IPS-15b (cell line): ENCODE results near the gene DLGAP5.

ENCODE experiments used
- H3K27me3 ChIP-seq: one replicate; pipeline ENCODE4 v1.6.1; 2013; ENCODE audit warnings: low read length; ENCODE audit not compliant: control insufficient read depth, insufficient read depth
- H3K36me3 ChIP-seq: one replicate; pipeline ENCODE4 v1.6.1; 2013; ENCODE audit warnings: low read length; ENCODE audit not compliant: control insufficient read depth, insufficient read depth
- H3K4me1 ChIP-seq: one replicate; pipeline ENCODE4 v1.6.1; 2013; ENCODE audit warnings: mild to moderate bottlenecking, low read length; ENCODE audit not compliant: control insufficient read depth, insufficient read depth
- H3K4me3 ChIP-seq: one replicate; pipeline ENCODE4 v1.5.1; 2013; ENCODE audit warnings: low read depth, low read length
- H3K9ac ChIP-seq: one replicate; pipeline ENCODE4 v1.6.1; 2013; ENCODE audit warnings: low read depth, mild to moderate bottlenecking, low read length
- H3K9me3 ChIP-seq: one replicate; pipeline ENCODE4 v1.6.1; 2013; ENCODE audit warnings: mild to moderate bottlenecking, low read length; ENCODE audit not compliant: control insufficient read depth, insufficient read depth

The DLGAP5 gene

DNA sequence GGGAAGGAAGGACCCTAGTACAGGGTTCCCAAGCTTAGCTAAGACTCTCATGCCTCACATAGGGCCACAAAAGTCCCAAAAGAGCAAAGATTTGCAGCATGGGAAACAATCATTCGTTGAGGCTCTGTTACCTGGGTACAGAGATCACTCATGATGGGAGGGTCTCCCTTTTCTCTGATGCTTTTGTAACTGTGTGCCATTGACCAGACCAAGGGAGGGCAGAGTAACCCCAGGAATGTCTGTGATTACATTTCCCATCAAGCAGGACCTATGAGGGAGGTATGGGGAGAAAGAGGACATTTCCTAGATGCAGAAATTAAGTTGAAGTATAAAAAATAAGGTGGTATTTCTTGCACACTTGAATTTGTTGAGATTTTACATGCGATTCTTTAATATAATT lies 16.4 kb upstream of the DLGAP5 start:
- Histone ChIP-seq H3K4me3 (no peak overlapping the region), H3K36me3 (no peaks in the 10 kb centered on the region), H3K4me1 (no peaks in the 10 kb centered on the region), H3K27me3 (no peaks in the 10 kb centered on the region), H3K9ac (no peak overlapping the region), H3K9me3 (no peaks in the 10 kb centered on the region)

DNA sequence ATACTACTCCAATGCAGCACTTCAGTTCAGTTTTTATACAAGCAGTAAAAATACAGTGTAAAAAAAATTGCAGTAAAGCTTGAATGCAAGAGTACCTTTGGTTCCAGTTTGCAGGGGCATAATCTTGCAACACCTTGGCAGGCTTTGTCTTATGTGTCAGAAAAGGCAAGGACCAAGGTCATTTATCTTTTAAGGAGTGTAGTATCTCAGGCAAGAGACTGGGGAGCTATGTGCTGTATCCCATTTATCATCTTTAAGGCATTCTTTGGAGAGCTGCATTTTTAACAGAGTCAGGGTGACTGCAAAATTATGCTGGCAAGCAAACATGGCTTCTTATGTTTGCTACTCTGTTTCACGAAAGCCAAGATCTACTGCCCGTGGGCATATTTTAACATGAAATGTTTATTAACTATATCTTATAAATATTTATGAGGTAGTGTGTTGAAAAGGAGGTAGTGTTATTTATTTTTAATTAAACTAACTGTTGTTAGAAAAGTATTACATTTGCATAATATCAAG lies 14.8 kb upstream of the DLGAP5 start:
- Histone ChIP-seq H3K36me3 (no peaks in the 10 kb centered on the region), H3K4me3 (no peak overlapping the region), H3K4me1 (peaks cover under 1% of the 10 kb centered on the region), H3K9ac (no peak overlapping the region), H3K9me3 (no peaks in the 10 kb centered on the region), H3K27me3 (no peaks in the 10 kb centered on the region)

DNA sequence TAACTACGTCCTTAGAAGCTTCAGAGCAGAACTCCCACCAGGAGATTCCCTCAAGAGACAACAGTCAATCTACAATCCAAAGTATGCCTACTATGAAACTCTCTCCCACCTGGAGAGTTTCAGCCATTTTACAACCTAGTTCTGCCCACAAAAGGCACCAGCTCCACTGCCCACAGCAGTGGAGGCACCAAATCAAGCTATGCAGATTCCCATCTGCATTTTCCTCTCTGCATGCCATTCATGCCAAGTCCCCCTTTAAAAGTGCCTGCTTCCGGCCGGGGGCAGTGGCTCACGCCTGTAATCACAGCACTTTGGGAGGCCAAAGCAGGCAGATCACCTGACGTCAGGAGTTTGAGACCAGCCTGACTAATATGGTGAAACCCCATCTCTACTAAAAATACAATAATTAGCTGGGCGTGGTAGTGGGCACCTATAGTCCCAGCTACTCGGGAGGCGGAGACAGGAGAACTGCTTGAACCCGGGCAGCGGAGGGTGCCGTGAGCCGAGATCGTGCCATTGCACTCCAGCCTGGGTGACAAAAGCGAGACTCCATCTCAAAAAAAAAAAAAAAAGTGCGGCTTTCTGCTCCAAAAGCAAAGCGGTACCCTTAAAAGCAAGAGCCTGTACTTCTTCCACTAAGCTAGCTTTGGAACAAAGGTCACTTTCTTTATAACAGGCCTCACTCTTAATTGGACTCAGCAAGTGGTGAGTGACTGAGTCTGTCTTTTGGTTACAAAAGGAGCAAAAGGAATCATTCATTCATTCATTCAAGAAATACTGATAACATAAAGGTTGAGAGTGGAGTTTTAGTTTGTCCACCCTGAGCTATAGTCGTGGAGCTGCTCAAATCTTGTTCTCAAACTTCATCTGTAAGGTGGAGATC lies 10.1 kb upstream of the DLGAP5 start:
- H3K27me3 ChIP-seq, result no peaks in the 10 kb centered on the region
- peaks cover 8% of the 10 kb centered on the region for H3K4me1 ChIP-seq

DNA sequence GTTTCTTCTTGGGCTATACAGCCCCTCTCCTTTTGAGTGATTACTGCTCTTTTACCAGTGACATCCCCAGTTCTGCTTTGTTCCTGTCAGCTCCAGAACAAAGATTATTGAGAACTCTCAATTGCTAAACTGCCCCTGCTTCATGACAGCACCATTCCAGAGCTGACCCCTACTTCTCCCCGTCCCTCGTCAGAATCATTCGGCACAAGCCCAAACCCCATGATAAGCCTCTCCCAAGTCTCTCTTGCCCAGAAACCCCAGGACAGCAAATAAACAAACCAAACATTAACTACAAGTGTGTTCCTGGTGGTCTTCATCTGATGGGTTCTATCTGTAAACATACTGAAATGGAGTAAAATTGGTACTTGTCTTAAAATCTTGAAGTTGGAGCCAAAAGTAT lies 9.3 kb upstream of the DLGAP5 start:
- Histone ChIP-seq H3K36me3 (no peaks in the 10 kb centered on the region), H3K4me1 (peaks cover 8% of the 10 kb centered on the region), H3K9ac (no peak overlapping the region), H3K9me3 (no peaks in the 10 kb centered on the region), H3K4me3 (no peak overlapping the region), H3K27me3 (no peaks in the 10 kb centered on the region)

More for the DNA sequence above, 10.1 kb upstream of the DLGAP5 start:
- Histone ChIP-seq H3K9me3 (no peaks in the 10 kb centered on the region), H3K36me3 (no peaks in the 10 kb centered on the region), H3K9ac (no peak overlapping the region), H3K4me3 (no peak overlapping the region)

DNA sequence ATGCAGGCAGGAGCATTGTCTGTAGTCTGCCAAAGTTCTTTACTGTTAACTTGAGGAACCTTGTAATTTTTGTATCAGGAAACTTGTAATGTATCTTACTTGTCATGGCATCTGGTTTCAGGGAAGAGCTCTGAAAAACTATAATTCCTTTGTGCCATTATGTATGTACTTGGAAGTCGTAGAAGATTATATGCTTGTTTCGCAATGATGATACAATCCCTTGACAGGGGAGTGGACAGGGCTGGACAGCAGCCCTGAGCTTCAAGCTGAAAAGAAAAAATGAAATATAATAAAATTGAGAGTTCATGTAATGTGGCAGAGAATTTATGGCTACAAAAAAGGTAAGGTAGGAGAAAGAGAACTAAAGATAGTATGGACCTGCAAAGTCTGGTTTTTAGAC lies 7.4 kb upstream of the DLGAP5 start:
- Histone ChIP-seq H3K27me3 (no peaks in the 10 kb centered on the region), H3K4me1 (peaks cover 8% of the 10 kb centered on the region), H3K4me3 (no peak overlapping the region), H3K9me3 (no peaks in the 10 kb centered on the region), H3K9ac (no peak overlapping the region), H3K36me3 (no peaks in the 10 kb centered on the region)

DNA sequence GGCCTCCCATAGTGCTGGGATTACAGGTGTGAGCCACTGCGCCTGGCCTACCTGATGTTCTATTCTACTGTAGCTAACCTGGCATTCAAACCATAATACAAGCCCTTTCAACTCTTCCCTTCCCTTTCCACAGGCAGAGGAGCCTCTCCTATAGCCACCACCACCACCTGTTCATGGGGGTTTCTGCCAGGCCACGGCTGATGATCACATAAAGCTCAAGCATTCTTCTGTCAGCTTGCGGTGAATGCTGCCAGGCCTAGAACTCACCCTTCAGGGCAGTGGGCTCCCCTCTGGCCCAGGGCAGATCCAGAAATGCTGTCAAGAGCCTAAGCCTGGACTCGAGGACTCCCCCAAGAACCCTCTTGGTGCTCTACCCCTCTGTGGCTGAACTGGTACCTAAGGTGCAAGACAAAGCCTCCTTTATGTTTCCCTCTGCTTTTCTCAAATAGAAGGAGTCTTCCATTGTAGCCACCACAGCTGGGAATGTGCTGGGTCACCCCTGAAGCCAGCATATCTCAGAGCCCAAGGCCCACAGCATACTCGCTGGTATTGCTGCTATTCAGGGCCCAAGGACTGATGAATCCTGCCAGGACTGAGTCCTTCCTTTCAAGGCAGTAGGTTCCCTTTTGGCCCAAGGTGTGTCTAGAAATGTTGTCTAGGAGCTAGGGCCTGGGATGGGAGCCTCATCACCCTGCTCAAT lies 3.4 kb upstream of the DLGAP5 start:
- Histone ChIP-seq H3K36me3 (no peaks in the 10 kb centered on the region), H3K9me3 (no peaks in the 10 kb centered on the region), H3K4me3 (no peak overlapping the region), H3K9ac (no peak overlapping the region), H3K4me1 (no peaks in the 10 kb centered on the region), H3K27me3 (no peaks in the 10 kb centered on the region)

DNA sequence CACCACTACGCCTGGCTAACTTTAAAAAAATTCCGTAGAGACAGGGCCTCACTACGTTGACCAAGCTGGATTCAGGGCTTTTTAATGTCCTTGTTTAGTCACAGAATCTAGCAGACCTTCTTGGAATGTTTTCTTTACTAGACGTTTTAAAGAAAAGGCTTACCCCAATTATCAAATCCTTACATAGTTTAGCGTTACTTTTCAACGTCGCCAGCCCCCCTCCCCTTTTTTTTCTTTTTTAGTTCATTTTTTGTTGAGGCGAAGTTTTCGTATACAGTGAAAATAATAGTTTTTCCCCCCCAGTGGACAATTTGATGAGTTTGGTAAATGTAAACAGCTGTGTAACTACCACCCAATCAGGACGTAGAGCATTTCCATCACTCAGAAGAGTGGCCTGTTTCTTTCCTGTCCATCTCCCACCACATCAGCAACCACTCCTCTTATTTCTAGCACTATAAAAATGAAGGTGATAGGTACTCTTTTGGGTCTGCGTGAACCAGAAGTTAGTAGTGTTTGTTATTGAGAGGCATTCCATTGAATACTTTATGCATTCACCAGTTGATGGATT lies 753 bp upstream of the DLGAP5 start:
- peaks cover 3% of the 10 kb centered on the region for H3K4me1 ChIP-seq
- no peaks in the 10 kb centered on the region for H3K27me3 ChIP-seq
- H3K36me3 ChIP-seq, result no peaks in the 10 kb centered on the region
- H3K9ac ChIP-seq, result no peak overlapping the region
- H3K4me3 ChIP-seq, result peak overlapping the region; percentile 60
- H3K9me3 ChIP-seq, result no peaks in the 10 kb centered on the region

DNA sequence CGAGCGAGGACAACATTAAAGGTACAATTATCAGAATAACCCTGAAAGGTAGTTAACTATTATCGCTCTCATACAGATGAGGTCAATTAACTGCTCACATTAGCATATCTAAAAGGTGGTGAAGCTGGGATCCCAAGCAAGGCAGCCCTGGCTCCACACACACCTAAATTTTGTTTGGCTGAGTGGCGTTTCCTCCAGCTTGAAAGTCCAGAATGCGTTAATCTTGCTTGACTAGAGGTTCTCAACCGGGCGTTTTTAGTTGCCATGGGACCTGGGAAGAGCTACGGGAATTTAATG lies 531 bp downstream of the DLGAP5 start:
- no peaks in the 10 kb centered on the region for H3K36me3 ChIP-seq
- peak overlapping the region; percentile 84 for H3K9ac ChIP-seq
- no peaks in the 10 kb centered on the region for H3K9me3 ChIP-seq
- H3K4me1 ChIP-seq, result peaks cover 3% of the 10 kb centered on the region
- H3K27me3 ChIP-seq, result no peaks in the 10 kb centered on the region
- peak overlapping the region; percentile 97 for H3K4me3 ChIP-seq

DNA sequence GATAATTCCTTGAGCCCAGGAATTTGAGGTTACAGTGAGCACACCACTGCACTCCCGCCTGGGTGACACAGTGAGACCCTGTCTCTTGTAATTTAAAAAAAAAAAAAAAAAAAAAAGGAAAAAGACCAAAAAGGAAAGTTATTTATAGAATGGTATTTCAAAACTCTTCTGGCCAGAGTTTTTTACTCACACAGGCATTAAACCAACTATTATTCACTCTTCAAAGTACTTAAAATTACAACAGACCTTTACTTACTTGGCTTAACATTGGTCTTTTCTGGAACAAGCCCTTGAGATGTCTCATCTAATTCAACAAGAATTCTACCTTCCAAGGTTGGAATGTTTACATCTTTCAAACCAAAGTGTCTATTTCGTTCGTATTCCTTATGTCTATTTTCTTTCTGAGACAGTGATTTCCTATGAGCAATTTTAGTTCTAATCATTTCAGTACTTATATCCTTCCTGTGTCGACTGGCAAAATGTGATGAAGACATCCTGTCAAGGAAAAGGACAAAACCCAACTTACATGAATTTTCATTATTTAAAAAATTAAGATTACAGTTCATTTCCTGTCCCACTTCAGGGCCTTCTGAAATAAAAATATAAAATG lies 2.6 kb downstream of the DLGAP5 start:
- no peak overlapping the region for H3K4me3 ChIP-seq
- no peaks in the 10 kb centered on the region for H3K27me3 ChIP-seq
- H3K9me3 ChIP-seq, result no peaks in the 10 kb centered on the region
- H3K36me3 ChIP-seq, result no peaks in the 10 kb centered on the region
- peaks cover 3% of the 10 kb centered on the region for H3K4me1 ChIP-seq
- no peak overlapping the region for H3K9ac ChIP-seq

DNA sequence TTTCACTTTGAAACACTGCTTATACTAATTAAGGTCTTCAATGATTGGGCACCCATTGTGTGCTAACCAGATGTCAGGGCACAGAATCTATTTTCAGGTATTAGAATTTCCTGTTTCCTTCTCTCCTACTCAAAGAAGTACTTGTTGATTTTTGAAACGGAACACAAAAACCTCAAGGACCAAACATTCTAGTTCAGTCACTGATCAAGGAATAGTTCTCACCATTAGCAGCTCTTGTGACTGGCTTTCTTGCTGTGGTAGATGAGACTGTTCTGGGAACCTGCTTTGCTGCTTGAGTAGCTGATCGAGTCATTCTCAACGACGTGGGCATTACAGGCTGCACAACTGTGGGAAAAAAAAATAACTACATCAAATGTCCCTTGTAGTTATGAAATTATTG lies 11.0 kb downstream of the DLGAP5 start:
- H3K36me3 ChIP-seq, result peaks cover 26% of the 10 kb centered on the region
- H3K9ac ChIP-seq, result no peak overlapping the region
- H3K9me3 ChIP-seq, result no peaks in the 10 kb centered on the region
- H3K4me1 ChIP-seq, result no peaks in the 10 kb centered on the region
- H3K27me3 ChIP-seq, result no peaks in the 10 kb centered on the region
- H3K4me3 ChIP-seq, result no peak overlapping the region

DNA sequence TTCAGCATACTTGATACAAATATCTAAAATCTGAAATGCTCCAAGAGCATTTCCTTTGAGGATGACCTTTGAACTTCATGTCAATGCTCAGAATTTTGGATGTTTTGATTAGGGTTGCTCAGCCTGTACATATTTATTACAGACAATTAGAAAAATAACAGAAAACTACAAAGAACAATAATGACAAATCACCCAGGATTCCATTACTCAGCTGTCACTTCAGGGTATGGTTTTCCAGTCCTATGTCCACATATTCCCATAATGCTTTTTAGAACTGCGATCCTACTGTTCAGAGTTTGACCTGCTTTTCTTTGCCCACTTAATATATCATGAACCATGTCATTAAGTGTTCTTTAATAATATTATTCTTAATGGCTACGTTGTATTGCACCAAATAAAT lies 11.4 kb downstream of the DLGAP5 start:
- H3K9me3 ChIP-seq, result no peaks in the 10 kb centered on the region
- H3K36me3 ChIP-seq, result peaks cover 27% of the 10 kb centered on the region
- no peak overlapping the region for H3K4me3 ChIP-seq
- no peak overlapping the region for H3K9ac ChIP-seq
- no peaks in the 10 kb centered on the region for H3K4me1 ChIP-seq
- H3K27me3 ChIP-seq, result no peaks in the 10 kb centered on the region
